GM21723 (cell line): Measurements from ENCODE around the gene NUP153.
"Not testable (repeated sequence)": the region's sequence is repeated elsewhere in the genome, so short reads cannot be mapped to it uniquely, and the experiment has no call there.

Experiments
- ATAC-seq: cut with Tn5 transposase; IDR thresholded peaks from one replicate; pipeline ENCODE4 v1.9.1; 2021; ENCODE audit warnings: mild to moderate bottlenecking, moderate library complexity; ENCODE audit not compliant: unreplicated experiment

Gene NUP153

GRCh38 chr6:17706580-17707370, at the start of gene NUP153:
NUP153 (minus strand) TSS chr6:17706925; CDS start chr6:17706387, 538 bp downstream.
- ATAC-seq: peak; percentile 60

GRCh38 chr6:17754254-17754653, 47.5 kb upstream of the NUP153 start:
- ATAC-seq: no peak

GRCh38 chr6:17745324-17745723, 38.6 kb upstream of the NUP153 start:
- not testable (repeated sequence) for ATAC-seq

- not testable (repeated sequence) for ATAC-seq
These were observed 38.1 kb upstream of the NUP153 start for GRCh38 chr6:17744757-17745308.

- no peak for ATAC-seq
These were observed 37.5 kb upstream of the NUP153 start for GRCh38 chr6:17744019-17744756.

- ATAC-seq: no peak
These were observed 34.8 kb upstream of the NUP153 start for GRCh38 chr6:17741507-17741906.

- ATAC-seq: no peak
These were observed 34.0 kb upstream of the NUP153 start for GRCh38 chr6:17740559-17741220.

GRCh38 chr6:17737704-17738252, 31.1 kb upstream of the NUP153 start:
- ATAC-seq: no peak

GRCh38 chr6:17735311-17735710, 28.6 kb upstream of the NUP153 start:
- ATAC-seq: not testable (repeated sequence)

GRCh38 chr6:17730078-17730704, 23.5 kb upstream of the NUP153 start:
- no peak for ATAC-seq

GRCh38 chr6:17729223-17730077, 22.7 kb upstream of the NUP153 start:
- ATAC-seq: no peak

GRCh38 chr6:17728551-17729222, 22.0 kb upstream of the NUP153 start:
- ATAC-seq: no peak

GRCh38 chr6:17725083-17725482, 18.4 kb upstream of the NUP153 start:
- ATAC-seq: no peak

GRCh38 chr6:17724341-17724740, 17.6 kb upstream of the NUP153 start:
- no peak for ATAC-seq

GRCh38 chr6:17721671-17722070, 14.9 kb upstream of the NUP153 start:
- no peak for ATAC-seq

GRCh38 chr6:17719323-17720041, 12.8 kb upstream of the NUP153 start:
- no peak for ATAC-seq

- ATAC-seq: no peak
These were observed 9.5 kb upstream of the NUP153 start for GRCh38 chr6:17716221-17716620.
